ENCODE measurements around the gene CAMK1D. TPM values are rescaled to one million over a fixed set of nuclear protein-coding genes. Genes with fewer than 3 reads are reported as not detected.

Gene CAMK1D
- total and polyA plus RNA-seq, 2 donors (not counting 3 experiments of a cell fraction or from before 2014, with no cell fraction given), result 0.37 to 4.2 TPM

- Histone ChIP-seq H3K9ac (replicated peaks; ENCODE audit: extremely low read depth, insufficient read depth, low read length) (no peak overlapping the region), H3K79me2 (ENCODE audit: control insufficient read depth, insufficient read depth, low read length) (no peaks in the 10 kb centered on the region), H3K4me3 (replicated peaks in 1 of 3; ENCODE audit: insufficient read depth in 1 of 3, low read depth in 1 of 3, low read length in 3 of 3) (no peak overlapping the region), H4K20me1 (replicated peaks; ENCODE audit: control insufficient read depth, extremely low read depth, insufficient read depth, low read length) (no peaks in the 10 kb centered on the region), H2AFZ (ENCODE audit: low read depth, low read length) (no peak overlapping the region), H3K27me3 (ENCODE audit: control insufficient read depth in 2 of 2, insufficient read depth in 2 of 2, low read length in 2 of 2) (no peaks in the 10 kb centered on the region), H3K4me1 (ENCODE audit: control insufficient read depth, extremely low read depth, insufficient read depth, low read length) (no peaks in the 10 kb centered on the region), H3K27ac (ENCODE audit: insufficient read depth, low read depth, low read length) (no peak overlapping the region), H3K36me3 (ENCODE audit: control insufficient read depth in 2 of 2, extremely low read depth in 1 of 2, insufficient read depth in 2 of 2, low read length in 2 of 2) (no peaks in the 10 kb centered on the region), H3K4me2 (ENCODE audit: insufficient read depth, low read length) (no peak overlapping the region), H3K9me3 (replicated peaks; ENCODE audit: control insufficient read depth, insufficient read depth, low read length) (no peaks in the 10 kb centered on the region), H3K9me1 (replicated peaks; ENCODE audit: control insufficient read depth, extremely low read depth, insufficient read depth, low read length) (no peaks in the 10 kb centered on the region)
- DNase-seq (ENCODE audit: low read depth, low spot score) (no peak), FAIRE-seq (no peak)
- intact Hi-C loops (cut with micrococcal nuclease), result no loop called here
- dilution Hi-C loops (cut with MboI; ENCODE audit: extremely low pct_ligation_motif_present, low sequenced_read_pairs), result no loop called here
- no TSS peak for BruUV-seq (replicated peaks)
- TF ChIP-seq, protein P1, sequence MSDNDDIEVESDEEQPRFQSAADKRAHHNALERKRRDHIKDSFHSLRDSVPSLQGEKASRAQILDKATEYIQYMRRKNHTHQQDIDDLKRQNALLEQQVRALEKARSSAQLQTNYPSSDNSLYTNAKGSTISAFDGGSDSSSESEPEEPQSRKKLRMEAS (IDR thresholded peaks at IDR 0.05; ENCODE audit: insufficient read depth, insufficient read length), result no peak
- TF ChIP-seq GATA2 (IDR thresholded peaks at IDR 0.05; ENCODE audit: insufficient read depth, insufficient read length, low read depth, low read length) (no peak), FOS (IDR thresholded peaks at IDR 0.05; ENCODE audit: borderline replicate concordance, insufficient read depth, low read length) (no peak)
- TF ChIP-seq, protein P2, sequence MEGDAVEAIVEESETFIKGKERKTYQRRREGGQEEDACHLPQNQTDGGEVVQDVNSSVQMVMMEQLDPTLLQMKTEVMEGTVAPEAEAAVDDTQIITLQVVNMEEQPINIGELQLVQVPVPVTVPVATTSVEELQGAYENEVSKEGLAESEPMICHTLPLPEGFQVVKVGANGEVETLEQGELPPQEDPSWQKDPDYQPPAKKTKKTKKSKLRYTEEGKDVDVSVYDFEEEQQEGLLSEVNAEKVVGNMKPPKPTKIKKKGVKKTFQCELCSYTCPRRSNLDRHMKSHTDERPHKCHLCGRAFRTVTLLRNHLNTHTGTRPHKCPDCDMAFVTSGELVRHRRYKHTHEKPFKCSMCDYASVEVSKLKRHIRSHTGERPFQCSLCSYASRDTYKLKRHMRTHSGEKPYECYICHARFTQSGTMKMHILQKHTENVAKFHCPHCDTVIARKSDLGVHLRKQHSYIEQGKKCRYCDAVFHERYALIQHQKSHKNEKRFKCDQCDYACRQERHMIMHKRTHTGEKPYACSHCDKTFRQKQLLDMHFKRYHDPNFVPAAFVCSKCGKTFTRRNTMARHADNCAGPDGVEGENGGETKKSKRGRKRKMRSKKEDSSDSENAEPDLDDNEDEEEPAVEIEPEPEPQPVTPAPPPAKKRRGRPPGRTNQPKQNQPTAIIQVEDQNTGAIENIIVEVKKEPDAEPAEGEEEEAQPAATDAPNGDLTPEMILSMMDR (IDR thresholded peaks at IDR 0.05; ENCODE audit: extremely low read depth in 1 of 2, insufficient read depth in 1 of 2, low read depth in 1 of 2, low read length in 2 of 2), result no peak
- CTCF ChIA-PET, result interaction anchor here (0.8 to 2.4 kb wide), 4 partner anchors 10 to 175 kb away, joined by 3 to 17 read pairs (median 6); no protein-coding TSS in a partner anchor
- POLR2A ChIA-PET, result no interaction called here
These were observed 378.5 kb downstream of the CAMK1D start for GRCh38 chr10:12727832-12728215.

DNA sequence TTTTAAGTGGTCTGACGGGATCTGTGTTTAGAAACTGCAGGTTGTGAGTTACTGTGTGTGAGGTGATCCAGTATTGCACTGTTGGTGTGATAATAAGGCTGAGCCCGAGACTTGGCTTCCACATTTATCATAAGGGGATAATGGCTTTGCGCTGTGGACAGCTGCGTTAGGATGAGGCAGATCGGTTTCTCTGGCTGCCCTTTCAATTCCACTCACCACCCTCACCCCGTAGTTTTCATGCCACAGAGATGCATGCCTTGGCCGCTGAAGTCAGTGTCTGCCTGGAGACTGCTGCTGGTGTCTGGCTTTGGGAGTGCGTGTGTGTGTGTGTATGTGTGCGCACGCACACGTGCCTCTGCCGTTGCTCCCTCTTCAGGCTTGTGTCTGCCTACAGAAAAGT lies 379.1 kb downstream of the CAMK1D start:
- CTCF ChIA-PET, result interaction anchor here (0.8 to 2.4 kb wide), 3 partner anchors 10 to 174 kb away, joined by 3 to 17 read pairs (median 8); no protein-coding TSS in a partner anchor
- no peaks in the 10 kb centered on the region for H4K20me1 ChIP-seq (replicated peaks; ENCODE audit: control insufficient read depth, extremely low read depth, insufficient read depth, low read length)
- POLR2A ChIA-PET, result no interaction called here
- no peaks in the 10 kb centered on the region for H3K36me3 ChIP-seq (ENCODE audit: control insufficient read depth in 2 of 2, extremely low read depth in 1 of 2, insufficient read depth in 2 of 2, low read length in 2 of 2)
- FAIRE-seq, result no peak
- no peak overlapping the region for H3K27ac ChIP-seq (ENCODE audit: insufficient read depth, low read depth, low read length)
- no peak for DNase-seq (ENCODE audit: low read depth, low spot score)
- no peak overlapping the region for H3K9ac ChIP-seq (replicated peaks; ENCODE audit: extremely low read depth, insufficient read depth, low read length)
- TF ChIP-seq EZH2 (IDR thresholded peaks at IDR 0.05; ENCODE audit: borderline replicate concordance, low read depth, low read length, severe bottlenecking) (no peak), GATA2 (IDR thresholded peaks at IDR 0.05; ENCODE audit: insufficient read depth, insufficient read length, low read depth, low read length) (no peak), JUN (IDR thresholded peaks at IDR 0.05; ENCODE audit: borderline replicate concordance, insufficient read depth, insufficient read length, low read depth) (no peak), MYC (IDR thresholded peaks at IDR 0.05; ENCODE audit: low read depth, low read length) (no peak), POLR2A (IDR thresholded peaks at IDR 0.05; ENCODE audit: low read depth, low read length) (no peak), POLR2AphosphoS5 (IDR thresholded peaks at IDR 0.05; ENCODE audit: insufficient read depth, low read depth, low read length) (no peak), FOS (IDR thresholded peaks at IDR 0.05; ENCODE audit: borderline replicate concordance, insufficient read depth, low read length) (no peak)
- TF ChIP-seq, protein P1 (IDR thresholded peaks at IDR 0.05; ENCODE audit: insufficient read depth, insufficient read length), result no peak
- TF ChIP-seq, protein P2 (IDR thresholded peaks at IDR 0.05; ENCODE audit: extremely low read depth in 1 of 2, insufficient read depth in 1 of 2, low read depth in 1 of 2, low read length in 2 of 2), result no peak
- H3K79me2 ChIP-seq (ENCODE audit: control insufficient read depth, insufficient read depth, low read length), result no peaks in the 10 kb centered on the region
- no peak overlapping the region for H2AFZ ChIP-seq (ENCODE audit: low read depth, low read length)
- intact Hi-C loops (cut with micrococcal nuclease), result no loop called here
- H3K4me2 ChIP-seq (ENCODE audit: insufficient read depth, low read length), result no peak overlapping the region
- no peaks in the 10 kb centered on the region for H3K4me1 ChIP-seq (ENCODE audit: control insufficient read depth, extremely low read depth, insufficient read depth, low read length)
- H3K4me3 ChIP-seq (replicated peaks in 1 of 3; ENCODE audit: insufficient read depth in 1 of 3, low read depth in 1 of 3, low read length in 3 of 3), result no peak overlapping the region
- H3K9me1 ChIP-seq (replicated peaks; ENCODE audit: control insufficient read depth, extremely low read depth, insufficient read depth, low read length), result no peaks in the 10 kb centered on the region
- no TSS peak for BruUV-seq (replicated peaks)
- dilution Hi-C loops (cut with MboI; ENCODE audit: extremely low pct_ligation_motif_present, low sequenced_read_pairs), result no loop called here
- no peaks in the 10 kb centered on the region for H3K27me3 ChIP-seq (ENCODE audit: control insufficient read depth in 2 of 2, insufficient read depth in 2 of 2, low read length in 2 of 2)
- H3K9me3 ChIP-seq (replicated peaks; ENCODE audit: control insufficient read depth, insufficient read depth, low read length), result no peaks in the 10 kb centered on the region

All from endothelial cell of umbilical vein (primary cell).